K562 (cell line): ENCODE data around the gene PRMT3. TPM values are rescaled to one million over a fixed set of nuclear protein-coding genes. Genes with fewer than 3 reads are reported as not detected.

Experiments used
- ATAC-seq: fragments of 200-7000 bp; cut with Tn5 transposase; 3 replicates; pipeline ENCODE4 v1.9.1; 2020; ENCODE audit warnings: moderate library complexity
- BruUV-seq: library from RNA; stranded (reverse); fragments of 400-500 nt; replicated peaks from 2 replicates; lab custom pipeline; 2021; lab: Mats Ljungman, UMichigan
- CTCF ChIA-PET: fragments of 300-600 bp; formaldehyde crosslinking; extraction: SDS; loops from one replicate; lab custom pipeline; 2021; ENCODE audit warnings: low intra/inter-chr PET ratio; lab: Yijun Ruan, JAX
- POLR2A ChIA-PET: fragments of 300-600, 350-650 bp; sonication (Branson Sonifier 250); formaldehyde crosslinking; extraction: SDS; loops from one replicate; lab custom pipeline; 2021; ENCODE audit warnings: antibody characterized with exemption, inconsistent platforms; lab: Yijun Ruan, JAX
- DNase-seq, 4 experiments: peaks; one replicate each; pipeline versions ENCODE4 v3.0.0 to v3.0.0-alpha.2; 2011 to 2018; ENCODE audit warnings: low spot score in 3 of 4, mixed read lengths in 3 of 4; ENCODE audit errors: extremely low read depth in 1 of 4
- FAIRE-seq: peaks from 2 replicates; lab custom pipeline; 2011; peaks lifted over from hg19 to GRCh38; lab: Jason Lieb, UNC
- H2AFZ ChIP-seq: 2 replicates; pipeline ENCODE4 v1.6.0; 2011; ENCODE audit warnings: low read depth, low read length, control low read depth, inconsistent platforms
- H3K27ac ChIP-seq: fragments of 200-600 bp; 3 replicates; pipeline ENCODE4 v1.8.0; 2011; ENCODE audit warnings: low read depth, mild to moderate bottlenecking, control low read depth, inconsistent platforms, low read length, moderate library complexity, mixed read lengths; ENCODE audit errors: extremely low read depth
- H3K27me3 ChIP-seq, 2 experiments: fragments of 300-600 bp in 1 of 2; 2 replicates in 1 of 2; 3 replicates in 1 of 2; pipeline versions ENCODE4 v1.6.0 to v1.8.0; 2011; ENCODE audit warnings: inconsistent platforms in 2 of 2, low read length in 2 of 2, mild to moderate bottlenecking in 1 of 2, mixed read lengths in 1 of 2, moderate library complexity in 1 of 2; ENCODE audit not compliant: control insufficient read depth in 2 of 2, insufficient read depth in 2 of 2
- H3K36me3 ChIP-seq: fragments of 300-600 bp; 3 replicates; pipeline ENCODE4 v1.8.0; 2011; ENCODE audit warnings: mild to moderate bottlenecking, low read length, inconsistent platforms; ENCODE audit not compliant: control insufficient read depth, insufficient read depth
- H3K4me1 ChIP-seq, 2 experiments: fragments of 200-600 bp in 1 of 2; replicated peaks in 1 of 2; 2 replicates in 1 of 2; 3 replicates in 1 of 2; pipeline versions ENCODE4 v1.5.1 to v1.8.0; 2011; ENCODE audit warnings: inconsistent platforms in 2 of 2, low read length in 2 of 2, mild to moderate bottlenecking in 1 of 2, mixed read lengths in 1 of 2, moderate library complexity in 1 of 2; ENCODE audit not compliant: control insufficient read depth in 2 of 2, insufficient read depth in 2 of 2
- H3K4me2 ChIP-seq: 2 replicates; pipeline ENCODE4 v1.6.1; 2011; ENCODE audit warnings: low read length, control low read depth, inconsistent platforms, mixed read lengths; ENCODE audit not compliant: insufficient read depth
- H3K4me3 ChIP-seq: fragments of 200-600 bp; sonication (generic), shearing (Covaris generic); 2 replicates; pipeline ENCODE4 v1.5.1; 2016; ENCODE audit warnings: control low read depth, inconsistent platforms
- H3K79me2 ChIP-seq: fragments of 200-600 bp; 3 replicates; pipeline ENCODE4 v1.8.0; 2011; ENCODE audit warnings: low read length, inconsistent platforms; ENCODE audit not compliant: control insufficient read depth, insufficient read depth
- H3K9ac ChIP-seq, 2 experiments: 2 replicates each; pipeline versions ENCODE4 v1.6.0 to v1.6.1; 2011; ENCODE audit warnings: low read depth in 2 of 2, low read length in 2 of 2, control low read depth in 1 of 2, inconsistent platforms in 1 of 2, mild to moderate bottlenecking in 1 of 2, mixed read lengths in 1 of 2; ENCODE audit not compliant: insufficient read depth in 1 of 2
- H3K9me1 ChIP-seq: one replicate; pipeline ENCODE4 v1.6.0; 2011; ENCODE audit warnings: inconsistent platforms, mild to moderate bottlenecking, low read length, moderate library complexity; ENCODE audit not compliant: control insufficient read depth, insufficient read depth
- H3K9me3 ChIP-seq: replicated peaks from 2 replicates; pipeline ENCODE4 v1.5.1; 2011; ENCODE audit warnings: low read depth, low read length, inconsistent platforms; ENCODE audit not compliant: control insufficient read depth, insufficient read depth
- H4K20me1 ChIP-seq: replicated peaks from 2 replicates; pipeline ENCODE4 v1.6.1; 2011; ENCODE audit warnings: low read length, inconsistent platforms, mixed read lengths; ENCODE audit not compliant: control insufficient read depth, insufficient read depth
- ARID1B ChIP-seq: fragments of 450-650 bp; IDR thresholded peaks from 2 replicates; pipeline ENCODE4 v1.6.1; 2016; ENCODE audit warnings: antibody characterized with exemption, mild to moderate bottlenecking, inconsistent platforms
- C11orf30 ChIP-seq: fragments of 450-650 bp; IDR thresholded peaks from 2 replicates; pipeline ENCODE4 v1.6.1; 2016; ENCODE audit warnings: low read depth, mild to moderate bottlenecking
- ETS2 ChIP-seq: IDR thresholded peaks from 2 replicates; pipeline ENCODE4 v1.6.1; 2016; ENCODE audit warnings: borderline replicate concordance, missing genetic modification characterization, mild to moderate bottlenecking, moderate library complexity, missing compliant biosample characterization; ENCODE audit not compliant: poor library complexity, severe bottlenecking
- GABPB2 ChIP-seq: fragments of 250-450 bp; sonication (Bioruptor Pico); conservative IDR thresholded peaks from 2 replicates; pipeline ENCODE4 v1.5.1; 2021; ENCODE audit warnings: mild to moderate bottlenecking
- MAFF ChIP-seq: IDR thresholded peaks from 2 replicates; pipeline ENCODE4 v1.6.1; 2012; ENCODE audit warnings: low read length, improper control_type of control experiment
- RAD21 ChIP-seq, 2 experiments: fragments of 250-450 bp in 1 of 2; fragments of 450-650 bp in 1 of 2; sonication (Bioruptor Pico) in 1 of 2; formaldehyde crosslinking in 1 of 2; IDR thresholded peaks in 1 of 2; conservative IDR thresholded peaks in 1 of 2; 2 replicates each; pipeline versions ENCODE4 v1.4.0 to v1.8.0; 2020 to 2022; ENCODE audit warnings: mild to moderate bottlenecking in 2 of 2, moderate library complexity in 1 of 2
- RFX1 ChIP-seq: fragments of 450-650 bp; IDR thresholded peaks from 2 replicates; pipeline ENCODE4 v1.6.1; 2016; ENCODE audit warnings: mild to moderate bottlenecking, moderate library complexity
- SMARCE1 ChIP-seq: fragments of 450-650 bp; IDR thresholded peaks from 2 replicates; pipeline ENCODE4 v1.7.1; 2016; ENCODE audit warnings: mild to moderate bottlenecking
- TARDBP ChIP-seq: fragments of 450-650 bp; IDR thresholded peaks from 2 replicates; pipeline ENCODE4 v1.6.1; 2016
- ZNF174 ChIP-seq: fragments of 250-450 bp; sonication (Bioruptor Pico); IDR thresholded peaks from 2 replicates; pipeline ENCODE4 v1.4.0; 2020; ENCODE audit warnings: mild to moderate bottlenecking
- ZNF316 ChIP-seq: fragments of 450-650 bp; IDR thresholded peaks from 2 replicates; pipeline ENCODE4 v1.6.1; 2016
- WGBS: fragments of 100-300 bp; shearing (Covaris generic); methylation state at CpG from one replicate; pipeline ENCODE4 v1.1.6; 2016; ENCODE audit warnings: low coverage, mixed read lengths; ENCODE audit not compliant: insufficient coverage; ENCODE audit errors: missing lambda C conversion rate; 5-methylcytosine and 5-hydroxymethylcytosine counted together
- in situ Hi-C: fragments of 300-500 bp; cut with MboI; formaldehyde crosslinking; loops from 4 replicates; pipeline ENCODE4 v1.15.0; 2018; ENCODE audit warnings: inconsistent platforms, mixed read lengths
- intact Hi-C: fragments of 100-400 bp; cut with micrococcal nuclease; formaldehyde crosslinking; loops from 2 replicates; pipeline ENCODE4 v1.14.2; 2022
- polyA plus RNA-seq, 8 experiments: library from polyadenylated mRNA; depleted of rRNA in 4 of 8; stranded (reverse) in 5 of 8; unstranded in 3 of 8; fragments of >200 nt; fragmentation: Nextera tagmentation in 2 of 8; fragmentation: Illumina TruSeq in 1 of 8; extraction: Ambion mirVana in 2 of 8; extraction: Trizol in 1 of 8; gene quantifications; 2 replicates each; pipeline versions ENCODE4 v1.2.1 to v1.2.3, GENCODE V29; 2011 to 2014; ENCODE audit warnings: inconsistent platforms in 1 of 8, missing spikeins in 1 of 8
- total RNA-seq, 7 experiments: library from RNA; depleted of rRNA in 6 of 7; stranded (reverse); fragments of >200 nt in 6 of 7; fragmentation: Illumina TruSeq in 2 of 7; extraction: Trizol in 2 of 7; gene quantifications; 2 replicates each; pipeline versions ENCODE4 v1.2.1 to v1.2.3, GENCODE V29; 2011 to 2021; ENCODE audit warnings: low replicate concordance in 1 of 7
- TF ChIP-seq, protein P1 (sequence below): sonication (generic); formaldehyde crosslinking; IDR thresholded peaks from 2 replicates; pipeline ENCODE4 v1.5.0; 2020; ENCODE audit warnings: missing genetic modification reagents
- TF ChIP-seq, protein P2 (sequence below): fragments of 450-650 bp; IDR thresholded peaks from 2 replicates; pipeline ENCODE4 v1.6.1; 2016
- TF ChIP-seq, protein P3 (sequence below): fragments of 250-450 bp; sonication (Bioruptor Pico); IDR thresholded peaks from 2 replicates; pipeline ENCODE4 v1.8.0; 2022; ENCODE audit warnings: moderate library complexity, mild to moderate bottlenecking, inconsistent platforms
- TF ChIP-seq, protein P4 (sequence below): fragments of 250-450 bp; sonication (Bioruptor Pico); IDR thresholded peaks from 2 replicates; pipeline ENCODE4 v1.8.0; 2022; ENCODE audit warnings: inconsistent platforms

The PRMT3 gene
- total and polyA plus RNA-seq, 9 of the 15 experiments (the other 6 are each of a cell fraction or from before 2014, with no cell fraction given) = 24.0 to 62.1 (median 44.7) TPM

DNA sequence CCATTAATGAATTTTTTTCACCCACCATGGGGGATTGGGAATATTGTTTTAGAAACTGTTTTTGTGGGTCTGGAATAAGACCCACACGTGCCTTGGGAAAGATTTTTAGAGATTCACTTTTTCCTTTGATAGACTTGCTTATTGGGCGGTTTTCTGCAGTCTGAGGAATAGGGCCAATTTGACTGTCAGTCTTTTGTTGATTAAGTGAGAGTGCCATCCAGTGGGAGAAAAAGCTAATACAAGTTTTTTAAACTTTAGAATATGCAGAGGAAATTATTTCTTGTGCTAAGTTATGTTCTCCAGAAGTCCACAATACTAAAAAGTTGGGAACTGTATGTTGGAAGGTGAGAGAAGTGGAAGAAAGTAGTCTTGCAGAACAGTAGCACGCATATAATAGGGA, 56.1 kb downstream of the PRMT3 start:
- Histone ChIP-seq H4K20me1 (no peaks in the 10 kb centered on the region; the same call in 1 of the 2 replicates), H3K79me2 (peaks cover 2% of the 10 kb centered on the region; the same call in 2 of the 3 replicates), H3K4me3 (no peak overlapping the region), H3K4me1 (no peaks in the 10 kb centered on the region), H3K36me3 (peaks cover 25% of the 10 kb centered on the region), H3K27ac (no peak overlapping the region), H3K27me3 (no peaks in the 10 kb centered on the region), H3K9me1 (no peaks in the 10 kb centered on the region), H3K4me2 (no peak overlapping the region), H2AFZ (no peak overlapping the region), H3K9ac (no peak overlapping the region), H3K9me3 (no peaks in the 10 kb centered on the region)
- in situ Hi-C loops (no loop called here), intact Hi-C loops (loop anchor here (5.0 kb wide), 3 partner anchors 56 to 316 kb away; partner anchors contain the start of gene PRMT3)
- ChIA-PET CTCF (interaction anchor here (1.3 kb wide), 1 partner anchor 56 kb away, joined by 8 read pairs; the partner anchor contains the start of gene PRMT3), POLR2A (interaction anchor here (0.6 kb wide), 1 partner anchor 64 kb away, joined by 3 read pairs; no protein-coding TSS in a partner anchor)
- BruUV-seq = no TSS peak
- DNase-seq = peak in 2 of 4 experiments; percentile 24 to 43
- no peak for FAIRE-seq
- WGBS = 50% methylated on average over 3 of the region's 3 CpGs
- ATAC-seq = peak; percentile 86
- TF ChIP-seq, protein P1, sequence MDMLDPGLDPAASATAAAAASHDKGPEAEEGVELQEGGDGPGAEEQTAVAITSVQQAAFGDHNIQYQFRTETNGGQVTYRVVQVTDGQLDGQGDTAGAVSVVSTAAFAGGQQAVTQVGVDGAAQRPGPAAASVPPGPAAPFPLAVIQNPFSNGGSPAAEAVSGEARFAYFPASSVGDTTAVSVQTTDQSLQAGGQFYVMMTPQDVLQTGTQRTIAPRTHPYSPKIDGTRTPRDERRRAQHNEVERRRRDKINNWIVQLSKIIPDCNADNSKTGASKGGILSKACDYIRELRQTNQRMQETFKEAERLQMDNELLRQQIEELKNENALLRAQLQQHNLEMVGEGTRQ (CRISPR knock-in tag) = no peak
- TF ChIP-seq C11orf30 (peak; percentile 58), ETS2 (tag) (no peak), ARID1B (no peak), TARDBP (no peak), ZNF174 (CRISPR knock-in tag) (no peak), GABPB2 (no peak), SMARCE1 (no peak), RFX1 (no peak), MAFF (0 out of 2 replicates have a peak, but pooled peaks have one; percentile 16), RAD21 (CRISPR knock-in tag; conservative IDR thresholded peaks at IDR 0.05 in 1 of 2, IDR thresholded peaks at IDR 0.05 in 1 of 2) (peak; percentile 31 to 48), ZNF316 (peak; percentile 46)
- TF ChIP-seq, protein P2, sequence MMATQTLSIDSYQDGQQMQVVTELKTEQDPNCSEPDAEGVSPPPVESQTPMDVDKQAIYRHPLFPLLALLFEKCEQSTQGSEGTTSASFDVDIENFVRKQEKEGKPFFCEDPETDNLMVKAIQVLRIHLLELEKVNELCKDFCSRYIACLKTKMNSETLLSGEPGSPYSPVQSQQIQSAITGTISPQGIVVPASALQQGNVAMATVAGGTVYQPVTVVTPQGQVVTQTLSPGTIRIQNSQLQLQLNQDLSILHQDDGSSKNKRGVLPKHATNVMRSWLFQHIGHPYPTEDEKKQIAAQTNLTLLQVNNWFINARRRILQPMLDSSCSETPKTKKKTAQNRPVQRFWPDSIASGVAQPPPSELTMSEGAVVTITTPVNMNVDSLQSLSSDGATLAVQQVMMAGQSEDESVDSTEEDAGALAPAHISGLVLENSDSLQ = peak; percentile 51
- TF ChIP-seq, protein P3, sequence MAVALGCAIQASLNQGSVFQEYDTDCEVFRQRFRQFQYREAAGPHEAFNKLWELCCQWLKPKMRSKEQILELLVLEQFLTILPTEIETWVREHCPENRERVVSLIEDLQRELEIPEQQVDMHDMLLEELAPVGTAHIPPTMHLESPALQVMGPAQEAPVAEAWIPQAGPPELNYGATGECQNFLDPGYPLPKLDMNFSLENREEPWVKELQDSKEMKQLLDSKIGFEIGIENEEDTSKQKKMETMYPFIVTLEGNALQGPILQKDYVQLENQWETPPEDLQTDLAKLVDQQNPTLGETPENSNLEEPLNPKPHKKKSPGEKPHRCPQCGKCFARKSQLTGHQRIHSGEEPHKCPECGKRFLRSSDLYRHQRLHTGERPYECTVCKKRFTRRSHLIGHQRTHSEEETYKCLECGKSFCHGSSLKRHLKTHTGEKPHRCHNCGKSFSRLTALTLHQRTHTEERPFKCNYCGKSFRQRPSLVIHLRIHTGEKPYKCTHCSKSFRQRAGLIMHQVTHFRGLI (CRISPR knock-in tag) = no peak
- TF ChIP-seq, protein P4, sequence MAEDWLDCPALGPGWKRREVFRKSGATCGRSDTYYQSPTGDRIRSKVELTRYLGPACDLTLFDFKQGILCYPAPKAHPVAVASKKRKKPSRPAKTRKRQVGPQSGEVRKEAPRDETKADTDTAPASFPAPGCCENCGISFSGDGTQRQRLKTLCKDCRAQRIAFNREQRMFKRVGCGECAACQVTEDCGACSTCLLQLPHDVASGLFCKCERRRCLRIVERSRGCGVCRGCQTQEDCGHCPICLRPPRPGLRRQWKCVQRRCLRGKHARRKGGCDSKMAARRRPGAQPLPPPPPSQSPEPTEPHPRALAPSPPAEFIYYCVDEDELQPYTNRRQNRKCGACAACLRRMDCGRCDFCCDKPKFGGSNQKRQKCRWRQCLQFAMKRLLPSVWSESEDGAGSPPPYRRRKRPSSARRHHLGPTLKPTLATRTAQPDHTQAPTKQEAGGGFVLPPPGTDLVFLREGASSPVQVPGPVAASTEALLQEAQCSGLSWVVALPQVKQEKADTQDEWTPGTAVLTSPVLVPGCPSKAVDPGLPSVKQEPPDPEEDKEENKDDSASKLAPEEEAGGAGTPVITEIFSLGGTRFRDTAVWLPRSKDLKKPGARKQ = no peak
